ENCODE data around the gene EVX1. TPM values are rescaled to one million over a fixed set of nuclear protein-coding genes. Genes with fewer than 3 reads are reported as not detected.

Gene EVX1
- total RNA-seq, 1 donor from 2014 or later = not detected

- DNase-seq (ENCODE audit: low read depth) = no peak
Measured at GRCh38 chr7:27249724-27250556, 7.3 kb downstream of the EVX1 start.

GRCh38 chr7:27250557-27251070 is 8.0 kb downstream of the EVX1 start:
- no peak for DNase-seq (ENCODE audit: low read depth)

GRCh38 chr7:27251136-27251651 is 8.6 kb downstream of the EVX1 start:
- DNase-seq (ENCODE audit: low read depth) = no peak

GRCh38 chr7:27251652-27252590 is 9.3 kb downstream of the EVX1 start:
- DNase-seq (ENCODE audit: low read depth) = no peak

- DNase-seq (ENCODE audit: low read depth) = peak; percentile 15
Measured at GRCh38 chr7:27254625-27255024, 12.0 kb downstream of the EVX1 start.

GRCh38 chr7:27260211-27260610 is 17.6 kb downstream of the EVX1 start:
- no peak for DNase-seq (ENCODE audit: low read depth)

- DNase-seq (ENCODE audit: low read depth) = no peak
Measured at GRCh38 chr7:27262121-27262520, 19.5 kb downstream of the EVX1 start.

GRCh38 chr7:27263781-27264180 is 21.2 kb downstream of the EVX1 start:
- no peak for DNase-seq (ENCODE audit: low read depth)

GRCh38 chr7:27269455-27269854 is 26.9 kb downstream of the EVX1 start:
- DNase-seq (ENCODE audit: low read depth) = no peak

GRCh38 chr7:27271384-27271783 is 28.8 kb downstream of the EVX1 start:
- no peak for DNase-seq (ENCODE audit: low read depth)

- DNase-seq (ENCODE audit: low read depth) = peak; percentile 87
Measured at GRCh38 chr7:27277628-27278027, 35.0 kb downstream of the EVX1 start.

- no peak for DNase-seq (ENCODE audit: low read depth)
Measured at GRCh38 chr7:27283558-27283957, 41.0 kb downstream of the EVX1 start.

GRCh38 chr7:27295236-27295635 is 52.6 kb downstream of the EVX1 start:
- peak; percentile 60 for DNase-seq (ENCODE audit: low read depth)

GRCh38 chr7:27297356-27297755 is 54.8 kb downstream of the EVX1 start:
- no peak for DNase-seq (ENCODE audit: low read depth)

Other genes starting within 250 kb of the EVX1 start
- 1.0 and 1.8 TPM in 2 replicates for gene HOXA1, start 146.8 kb upstream of the EVX1 start, total RNA-seq
- gene HOXA2, start 140.1 kb upstream of the EVX1 start, total RNA-seq = 0.35 and 1.9 TPM in 2 replicates
- 0.17 and 0.75 TPM in 2 replicates for gene HOXA4, start 112.0 kb upstream of the EVX1 start, total RNA-seq
- 13.4 and 34.2 TPM in 2 replicates for gene HOXA5, start 99.1 kb upstream of the EVX1 start, total RNA-seq
- gene HOXA6, start 95.0 kb upstream of the EVX1 start, total RNA-seq = 2.8 and 22.0 TPM in 2 replicates
- 4.2 and 7.2 TPM in 2 replicates for gene HOXA3, start 90.2 kb upstream of the EVX1 start, total RNA-seq
- 1.2 and 12.0 TPM in 2 replicates for gene HOXA7, start 86.1 kb upstream of the EVX1 start, total RNA-seq
- gene HOXA9, start 77.3 kb upstream of the EVX1 start, total RNA-seq = 22.6 and 70.8 TPM in 2 replicates
- gene HOXA10, start 68.5 kb upstream of the EVX1 start, total RNA-seq = 11.5 and 27.3 TPM in 2 replicates
- gene HOXA11, start 57.6 kb upstream of the EVX1 start, total RNA-seq = 1.7 and 5.4 TPM in 2 replicates
- gene HOXA13, start 42.7 kb upstream of the EVX1 start, total RNA-seq = under 0.01 TPM in 1 of 2 replicates, not detected in the other